GM19351 (cell line): ENCODE data around the gene LBR.

Source experiments
- ATAC-seq: cut with Tn5 transposase; IDR thresholded peaks from one replicate; pipeline ENCODE4 v1.9.1; 2021; ENCODE audit warnings: mild to moderate bottlenecking, moderate library complexity; ENCODE audit not compliant: unreplicated experiment

LBR gene

DNA sequence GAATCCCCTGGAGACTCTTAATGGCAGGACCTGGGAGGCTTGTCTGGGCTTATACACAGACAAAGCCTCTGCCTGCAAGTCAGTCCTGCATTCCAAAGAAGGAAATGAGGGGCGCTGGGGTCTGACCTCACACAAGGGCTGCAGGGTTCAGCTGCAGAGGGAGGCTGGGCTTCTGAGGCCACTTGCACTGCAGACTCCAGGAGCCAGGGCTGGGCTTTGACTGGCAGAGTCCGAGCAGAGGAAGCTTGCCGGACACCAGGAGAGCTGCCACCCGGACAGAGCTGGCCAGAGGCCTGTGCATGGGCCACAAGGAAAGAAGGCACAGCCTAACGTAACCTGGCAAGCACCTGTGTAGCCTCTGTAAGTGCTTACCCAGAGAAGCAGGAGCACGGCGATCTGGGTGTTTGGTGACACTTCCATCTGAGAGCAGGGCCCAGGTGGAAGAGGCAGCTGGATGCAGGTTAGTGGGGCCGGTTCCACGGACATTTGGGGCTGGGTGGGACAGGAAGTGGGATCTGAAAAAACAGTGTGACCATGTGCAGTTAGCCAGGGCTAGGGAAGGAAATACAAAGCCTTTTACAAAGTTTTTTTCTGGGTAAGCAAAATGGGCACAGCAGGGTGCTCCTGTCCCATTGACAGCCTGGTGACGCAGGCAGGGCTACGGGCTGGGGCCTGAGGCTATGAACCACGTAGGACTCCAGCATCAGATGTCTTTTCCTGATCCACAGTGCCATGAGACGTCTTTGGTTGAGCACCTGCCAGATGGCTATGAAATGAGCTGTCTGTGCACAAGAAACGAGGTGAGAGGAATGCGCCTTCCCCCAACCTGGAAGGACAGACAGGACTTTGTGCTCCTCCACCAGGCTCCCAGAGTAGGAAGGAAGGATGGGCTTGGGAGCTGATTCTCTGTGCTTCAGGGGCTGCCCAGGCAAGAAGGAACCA, 37.3 kb upstream of the LBR start:
- ATAC-seq = no peak

GRCh38 chr1:225462714-225463574, 35.1 kb upstream of the LBR start:
- no peak for ATAC-seq

DNA sequence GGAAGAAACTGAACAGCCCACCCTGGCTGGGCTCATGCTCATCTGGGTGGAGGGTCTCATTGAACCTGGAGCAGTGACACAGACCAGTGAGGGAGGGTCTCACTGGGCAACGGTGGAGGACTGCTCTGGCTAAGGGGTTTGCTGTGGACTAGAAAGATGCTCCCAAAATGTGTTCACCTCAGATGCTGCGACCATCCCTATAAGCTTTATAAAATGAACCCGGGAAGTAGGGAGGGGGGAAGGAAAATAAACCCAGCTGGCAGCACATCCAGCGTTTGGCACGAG, 34.5 kb upstream of the LBR start:
- ATAC-seq = no peak

DNA sequence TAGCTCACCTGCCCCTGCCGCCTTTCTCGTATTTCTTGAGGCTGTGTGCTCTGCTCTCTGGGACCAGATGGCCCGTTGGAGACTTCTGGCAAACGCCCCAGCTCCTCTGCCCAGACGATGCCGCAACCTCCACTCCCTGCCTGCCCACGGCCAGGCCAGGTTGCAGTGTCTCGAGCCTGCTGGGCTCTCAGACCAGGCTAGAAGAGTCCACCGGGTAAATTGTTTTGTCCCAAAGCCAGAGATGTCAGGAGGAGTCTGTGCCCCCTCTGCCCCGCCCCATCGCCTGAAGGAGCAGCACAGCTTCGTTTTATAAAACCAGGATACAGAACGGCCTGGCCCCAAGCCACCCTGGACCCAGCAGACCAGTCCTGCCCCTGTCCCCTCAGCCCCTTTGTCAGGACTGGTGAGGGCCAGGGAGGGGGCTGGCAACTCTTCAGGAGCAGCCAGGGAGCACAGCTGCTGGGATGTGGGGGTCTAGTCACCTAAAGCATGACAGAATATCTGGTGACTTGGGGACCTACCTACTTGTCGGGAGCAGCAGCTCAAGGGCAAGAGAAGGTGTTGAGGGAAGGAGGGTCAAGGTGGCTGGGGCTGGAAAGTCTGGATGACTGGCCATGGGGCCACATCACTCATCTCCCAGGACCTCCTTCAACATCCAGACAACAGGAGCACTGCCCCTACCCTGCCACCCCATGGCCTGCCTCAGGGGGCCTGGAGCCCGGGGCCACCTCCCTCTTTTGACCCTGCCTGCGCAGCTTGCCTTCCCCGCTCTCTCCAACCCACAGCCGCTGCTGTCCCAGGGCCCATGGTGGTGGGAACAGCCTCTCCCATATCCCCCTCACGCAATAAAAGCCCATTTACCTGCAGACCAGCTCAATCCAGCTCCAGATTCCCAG, 33.9 kb upstream of the LBR start:
- no peak for ATAC-seq

GRCh38 chr1:225460737-225461532, 33.1 kb upstream of the LBR start:
- no peak for ATAC-seq

- no peak for ATAC-seq
Observed at GRCh38 chr1:225460021-225460736, 32.3 kb upstream of the LBR start.

DNA sequence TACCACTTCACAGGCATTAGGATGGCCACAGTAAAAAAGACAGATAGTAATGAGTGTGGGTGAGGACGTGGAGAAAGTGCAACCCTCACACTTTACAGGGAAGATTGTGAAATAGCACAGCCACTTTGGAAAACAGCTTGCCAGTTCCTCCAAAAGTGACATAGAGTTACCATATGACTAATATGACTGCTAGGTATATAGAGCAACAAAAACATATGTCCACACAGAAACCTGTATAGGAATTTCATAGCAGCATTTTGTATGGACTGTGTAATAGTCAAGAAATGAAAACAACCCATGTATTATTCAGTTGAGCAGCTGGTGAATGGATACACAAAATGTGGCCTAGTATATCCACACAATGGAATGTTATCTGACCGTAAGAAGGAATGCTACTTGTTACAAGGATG, 30.4 kb upstream of the LBR start:
- ATAC-seq = no peak

DNA sequence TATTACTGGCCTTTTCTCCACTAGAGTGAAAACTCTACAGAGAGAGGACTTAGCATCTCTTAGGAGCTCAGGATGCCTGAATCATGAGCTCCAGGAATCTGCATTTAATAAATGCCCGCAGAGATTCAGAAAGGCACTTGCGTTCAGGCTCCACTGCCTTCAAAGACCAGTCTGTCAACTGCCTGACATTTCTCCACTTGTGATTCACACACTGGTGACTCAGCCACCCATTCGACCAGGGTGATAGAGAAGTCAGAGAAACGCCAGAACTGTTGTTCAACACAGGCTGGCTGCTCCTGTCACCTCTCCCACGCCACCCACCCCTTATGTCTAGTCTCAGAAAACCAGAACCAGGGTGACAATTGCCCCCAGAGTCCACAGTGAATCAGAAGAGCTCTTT, 26.9 kb upstream of the LBR start:
- ATAC-seq = peak; percentile 67

GRCh38 chr1:225453797-225454648, 26.2 kb upstream of the LBR start:
- ATAC-seq = peak; percentile 26

- ATAC-seq = no peak
Observed at GRCh38 chr1:225451840-225452515, 24.1 kb upstream of the LBR start.

GRCh38 chr1:225451340-225451739, 23.5 kb upstream of the LBR start:
- no peak for ATAC-seq

DNA sequence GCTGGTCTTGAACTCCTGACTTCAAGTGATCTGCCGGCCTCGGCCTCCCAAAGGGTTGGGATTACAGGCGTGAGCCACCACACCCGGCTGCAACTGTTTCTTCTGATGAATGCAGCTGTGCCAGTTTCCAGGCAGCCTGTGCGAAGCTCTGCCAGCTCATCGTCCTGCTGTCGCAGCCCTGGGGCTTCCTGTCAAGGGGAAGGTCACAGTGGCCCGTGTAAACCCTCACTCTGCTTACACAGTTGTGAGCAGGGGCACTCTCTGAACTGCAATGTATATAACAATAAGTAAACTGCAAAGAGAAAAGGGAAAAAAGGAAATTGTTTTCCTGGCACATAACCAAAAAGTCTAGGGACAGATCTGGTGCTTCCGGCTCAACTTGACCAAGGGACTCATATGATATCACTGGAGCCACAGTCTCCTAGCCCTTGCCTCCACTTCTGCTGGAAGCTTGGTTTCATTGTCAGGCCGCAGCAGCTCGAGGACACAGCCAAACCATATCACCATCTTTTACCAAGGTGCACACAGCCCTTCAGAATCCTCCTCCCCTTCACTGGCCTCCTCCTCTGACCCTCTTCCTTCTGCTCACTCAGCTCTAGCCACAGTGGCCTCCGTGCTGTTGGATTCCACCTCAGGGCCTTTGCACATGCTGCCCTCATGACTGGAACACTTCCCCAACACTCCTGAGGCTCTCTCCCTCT, 22.8 kb upstream of the LBR start:
- ATAC-seq = no peak

- no peak for ATAC-seq
Observed at GRCh38 chr1:225449774-225450173, 21.9 kb upstream of the LBR start.

GRCh38 chr1:225449261-225449660, 21.4 kb upstream of the LBR start:
- ATAC-seq = no peak

DNA sequence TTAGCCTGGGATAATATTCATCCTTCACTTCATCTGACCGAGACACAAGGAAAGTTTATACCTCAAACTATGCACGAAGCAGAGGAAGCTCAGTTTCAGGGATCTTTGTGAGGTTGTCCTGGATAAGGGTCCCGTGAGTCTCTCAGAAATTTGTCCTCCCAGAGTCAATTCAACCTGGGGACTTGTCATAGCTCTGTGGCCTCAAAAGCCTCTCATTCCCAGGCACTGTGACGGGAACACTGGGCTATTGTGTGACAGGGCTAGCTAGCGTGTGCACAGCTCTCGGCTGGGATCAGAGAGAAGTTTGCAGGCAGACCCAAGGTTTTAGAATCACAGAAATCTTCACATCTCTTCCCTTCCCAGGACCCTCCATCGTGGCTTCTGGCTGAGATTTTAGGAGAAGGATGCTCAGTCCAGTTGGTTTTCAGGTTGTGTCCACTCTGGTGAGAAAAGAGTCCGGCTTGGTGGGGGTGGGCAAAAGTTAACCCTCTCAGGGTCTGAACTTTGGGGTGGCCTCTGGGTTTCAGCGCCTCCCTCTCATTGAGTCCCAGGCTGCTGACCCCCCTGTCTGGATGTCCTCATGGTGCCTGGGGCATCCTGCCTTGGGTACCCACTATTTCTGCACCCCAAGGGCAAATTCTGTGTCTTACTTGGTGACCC, 20.4 kb upstream of the LBR start:
- ATAC-seq = no peak

- ATAC-seq = no peak
Observed at GRCh38 chr1:225447650-225448089, 19.8 kb upstream of the LBR start.
